ENCODE measurements around the gene MORC1.

GRCh38 chr3:109093561-109093960 is 24.4 kb downstream of the MORC1 start:
- TF ChIP-seq CTCF (IDR thresholded peaks at IDR 0.05) (no peak), POLR2A (IDR thresholded peaks at IDR 0.05) (no peak)

All from adrenal gland (tissue), 5 donors.